ENCODE results near the gene GARNL3. TPM values are rescaled to one million over a fixed set of nuclear protein-coding genes. Genes with fewer than 3 reads are reported as not detected.

GARNL3 gene
- total RNA-seq, 2 experiments from 2014 or later, result 0.63 to 1.8 TPM

DNA sequence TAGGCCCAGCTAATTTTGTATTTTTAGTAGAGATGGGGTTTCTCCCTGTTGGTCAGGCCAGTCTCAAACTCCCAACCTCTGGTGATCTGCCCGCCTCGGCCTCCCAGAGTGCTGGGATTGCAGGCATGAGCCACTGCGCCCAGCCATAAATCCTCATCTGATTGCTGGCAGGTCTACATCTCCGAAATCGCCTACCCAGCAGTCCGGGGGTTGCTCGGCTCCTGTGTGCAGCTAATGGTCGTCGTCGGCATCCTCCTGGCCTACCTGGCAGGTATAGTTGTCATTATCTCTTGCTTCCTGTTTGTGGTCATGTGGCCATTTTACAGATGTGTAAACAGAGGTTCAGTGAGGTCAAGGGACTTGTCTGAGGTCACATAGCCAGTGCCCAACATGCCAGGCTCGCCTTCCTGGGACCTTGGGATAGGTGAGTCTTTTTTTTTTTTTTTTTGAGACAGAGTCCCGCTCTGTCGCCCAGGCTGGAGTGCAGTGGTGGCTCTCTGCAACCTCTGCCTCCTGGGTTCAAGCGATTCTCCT lies 135.2 kb downstream of the GARNL3 start:
- CTCF ChIA-PET, result interaction anchor here (1.1 to 1.4 kb wide), 2 partner anchors 18 to 185 kb away, joined by 3 to 5 read pairs; no protein-coding TSS in a partner anchor
- POLR2A ChIA-PET, result interaction anchor here (0.9 kb wide), 1 partner anchor 12 kb away, joined by 3 read pairs; no protein-coding TSS in a partner anchor

DNA sequence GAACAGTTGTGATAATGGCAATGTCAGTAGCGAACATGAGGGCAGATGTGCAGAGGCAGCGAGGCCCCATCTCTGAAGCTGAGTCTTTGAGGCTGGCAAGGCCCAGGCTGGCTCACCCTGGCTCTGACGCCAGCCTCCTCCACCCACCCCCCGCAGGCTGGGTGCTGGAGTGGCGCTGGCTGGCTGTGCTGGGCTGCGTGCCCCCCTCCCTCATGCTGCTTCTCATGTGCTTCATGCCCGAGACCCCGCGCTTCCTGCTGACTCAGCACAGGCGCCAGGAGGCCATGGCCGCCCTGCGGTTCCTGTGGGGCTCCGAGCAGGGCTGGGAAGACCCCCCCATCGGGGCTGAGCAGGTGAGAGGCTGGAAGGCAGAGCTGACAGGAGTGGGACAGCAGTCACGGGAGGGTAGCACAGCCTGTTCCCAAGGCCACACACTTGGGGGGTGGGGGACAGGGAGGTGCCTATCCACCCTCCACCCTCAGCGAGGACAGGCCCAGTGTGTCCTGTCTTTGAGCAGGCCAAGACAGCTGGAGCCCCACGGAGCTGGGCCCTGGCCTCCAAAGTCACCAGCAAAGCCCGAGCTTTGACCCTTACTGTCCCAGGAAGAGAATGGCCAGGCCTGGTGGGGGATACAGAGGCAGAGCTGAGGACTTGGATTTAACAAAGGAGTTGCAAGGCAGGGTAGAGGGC lies 138.0 kb downstream of the GARNL3 start:
- Mint-ChIP-seq H3K27me3 (peaks cover 69% of the 10 kb centered on the region), H3K36me3 (ENCODE audit: low read depth) (no peaks in the 10 kb centered on the region), H3K4me1 (ENCODE audit: low read depth) (peaks cover 5% of the 10 kb centered on the region), H3K27ac (no peak overlapping the region), H3K4me3 (no peak overlapping the region), H3K9me3 (no peaks in the 10 kb centered on the region)
- DNase-seq (peak in 1 of 14 experiments; percentile 24), ATAC-seq (ENCODE audit: poor library complexity) (no peak)
- Histone ChIP-seq H3K4me1 (ENCODE audit: insufficient read depth, low read length) (peaks cover 13% of the 10 kb centered on the region), H3K9me3 (ENCODE audit: control insufficient read depth in 1 of 2, insufficient read depth in 1 of 2, low read length in 2 of 2) (peaks cover 0 to 11% of the 10 kb centered on the region in 2 experiments), H3K27me3 (ENCODE audit: control insufficient read depth in 1 of 2, insufficient read depth in 2 of 2, low read length in 2 of 2) (peaks cover 65 to 73% of the 10 kb centered on the region in 2 experiments), H3K36me3 (ENCODE audit: insufficient read depth, low read length) (no peaks in the 10 kb centered on the region), H3K27ac (ENCODE audit: low read depth in 1 of 2, low read length in 2 of 2) (no peak overlapping the region), H3K4me3 (ENCODE audit: low read length) (no peak overlapping the region)
- ChIA-PET CTCF (no interaction called here), POLR2A (interaction anchor here (1.6 kb wide), 1 partner anchor 14 kb away, joined by 5 read pairs; no protein-coding TSS in a partner anchor)
- TF ChIP-seq, protein P1, sequence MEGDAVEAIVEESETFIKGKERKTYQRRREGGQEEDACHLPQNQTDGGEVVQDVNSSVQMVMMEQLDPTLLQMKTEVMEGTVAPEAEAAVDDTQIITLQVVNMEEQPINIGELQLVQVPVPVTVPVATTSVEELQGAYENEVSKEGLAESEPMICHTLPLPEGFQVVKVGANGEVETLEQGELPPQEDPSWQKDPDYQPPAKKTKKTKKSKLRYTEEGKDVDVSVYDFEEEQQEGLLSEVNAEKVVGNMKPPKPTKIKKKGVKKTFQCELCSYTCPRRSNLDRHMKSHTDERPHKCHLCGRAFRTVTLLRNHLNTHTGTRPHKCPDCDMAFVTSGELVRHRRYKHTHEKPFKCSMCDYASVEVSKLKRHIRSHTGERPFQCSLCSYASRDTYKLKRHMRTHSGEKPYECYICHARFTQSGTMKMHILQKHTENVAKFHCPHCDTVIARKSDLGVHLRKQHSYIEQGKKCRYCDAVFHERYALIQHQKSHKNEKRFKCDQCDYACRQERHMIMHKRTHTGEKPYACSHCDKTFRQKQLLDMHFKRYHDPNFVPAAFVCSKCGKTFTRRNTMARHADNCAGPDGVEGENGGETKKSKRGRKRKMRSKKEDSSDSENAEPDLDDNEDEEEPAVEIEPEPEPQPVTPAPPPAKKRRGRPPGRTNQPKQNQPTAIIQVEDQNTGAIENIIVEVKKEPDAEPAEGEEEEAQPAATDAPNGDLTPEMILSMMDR (IDR thresholded peaks at IDR 0.05), result no peak
- intact Hi-C loops (cut with DNase I, micrococcal nuclease), result no loop called here

More for the DNA sequence above, 135.2 kb downstream of the GARNL3 start:
- Mint-ChIP-seq H3K27ac (no peak overlapping the region), H3K4me1 (ENCODE audit: low read depth) (peaks cover 21% of the 10 kb centered on the region), H3K27me3 (peaks cover 70% of the 10 kb centered on the region), H3K36me3 (ENCODE audit: low read depth) (no peaks in the 10 kb centered on the region), H3K4me3 (no peak overlapping the region), H3K9me3 (no peaks in the 10 kb centered on the region)
- intact Hi-C loops (cut with DNase I, micrococcal nuclease), result loop anchor here in 1 of 2 experiments (5.0 kb wide), 2 partner anchors 88 to 183 kb away; no protein-coding TSS in a partner anchor
- DNase-seq (peak in 1 of 14 experiments; percentile 11), ATAC-seq (ENCODE audit: poor library complexity) (no peak)
- Histone ChIP-seq H3K27me3 (ENCODE audit: control insufficient read depth in 1 of 2, insufficient read depth in 2 of 2, low read length in 2 of 2) (peaks cover 75 to 78% of the 10 kb centered on the region in 2 experiments), H3K4me3 (ENCODE audit: low read length) (no peak overlapping the region), H3K9me3 (ENCODE audit: control insufficient read depth in 1 of 2, insufficient read depth in 1 of 2, low read length in 2 of 2) (peaks cover 0 to 20% of the 10 kb centered on the region in 2 experiments), H3K4me1 (ENCODE audit: insufficient read depth, low read length) (peaks cover 28% of the 10 kb centered on the region), H3K27ac (ENCODE audit: low read depth in 1 of 2, low read length in 2 of 2) (no peak overlapping the region), H3K36me3 (ENCODE audit: insufficient read depth, low read length) (no peaks in the 10 kb centered on the region)
- TF ChIP-seq, protein P1 (IDR thresholded peaks at IDR 0.05), result no peak

- H3K27me3 Mint-ChIP-seq, result peaks cover 71% of the 10 kb centered on the region
- POLR2A ChIA-PET, result interaction anchor here (1.6 kb wide), 1 partner anchor 15 kb away, joined by 5 read pairs; no protein-coding TSS in a partner anchor
- CTCF ChIA-PET, result no interaction called here
Observed at GRCh38 chr9:127403507-127404192, 139.1 kb downstream of the GARNL3 start.

More at GRCh38 chr9:127403507-127404192, 139.1 kb downstream of the GARNL3 start:
- no peak overlapping the region for H3K4me3 Mint-ChIP-seq
- Histone ChIP-seq H3K9me3 (ENCODE audit: control insufficient read depth in 1 of 2, insufficient read depth in 1 of 2, low read length in 2 of 2) (peaks cover 0 to 11% of the 10 kb centered on the region in 2 experiments), H3K27me3 (ENCODE audit: control insufficient read depth in 1 of 2, insufficient read depth in 2 of 2, low read length in 2 of 2) (peaks cover 54 to 64% of the 10 kb centered on the region in 2 experiments), H3K4me3 (ENCODE audit: low read length) (no peak overlapping the region), H3K27ac (ENCODE audit: low read depth in 1 of 2, low read length in 2 of 2) (no peak overlapping the region), H3K4me1 (ENCODE audit: insufficient read depth, low read length) (peaks cover 2% of the 10 kb centered on the region), H3K36me3 (ENCODE audit: insufficient read depth, low read length) (no peaks in the 10 kb centered on the region)
- TF ChIP-seq, protein P1 (IDR thresholded peaks at IDR 0.05), result no peak
- H3K9me3 Mint-ChIP-seq, result no peaks in the 10 kb centered on the region
- ATAC-seq (ENCODE audit: poor library complexity), result no peak
- no peaks in the 10 kb centered on the region for H3K4me1 Mint-ChIP-seq (ENCODE audit: low read depth)
- DNase-seq, result peak in 1 of 14 experiments; percentile 20
- H3K36me3 Mint-ChIP-seq (ENCODE audit: low read depth), result no peaks in the 10 kb centered on the region
- intact Hi-C loops (cut with DNase I, micrococcal nuclease), result no loop called here
- H3K27ac Mint-ChIP-seq, result no peak overlapping the region

Data from CD4-positive, alpha-beta T cell (primary cell).